GM19468 (cell line): ENCODE data around the gene TMEM131.
"Not testable (repeated sequence)": the region's sequence is repeated elsewhere in the genome, so short reads cannot be mapped to it uniquely, and the experiment has no call there.

Experiments
- ATAC-seq: cut with Tn5 transposase; IDR thresholded peaks from one replicate; pipeline ENCODE4 v1.9.1; 2021; ENCODE audit warnings: mild to moderate bottlenecking, moderate library complexity, moderate number of reproducible peaks; ENCODE audit not compliant: unreplicated experiment; ENCODE audit errors: extremely low read depth

TMEM131 gene

GRCh38 chr2:97963880-97964279, 31.9 kb downstream of the TMEM131 start:
- ATAC-seq = no peak

- peak; percentile 13 for ATAC-seq
Measured at GRCh38 chr2:97963079-97963406, 32.7 kb downstream of the TMEM131 start.

GRCh38 chr2:97961534-97961933, 34.2 kb downstream of the TMEM131 start:
- ATAC-seq = peak; percentile 16

GRCh38 chr2:97958184-97958583, 37.6 kb downstream of the TMEM131 start:
- ATAC-seq = no peak

GRCh38 chr2:97957432-97958183, 38.1 kb downstream of the TMEM131 start:
- ATAC-seq = no peak

- not testable (repeated sequence) for ATAC-seq
Measured at GRCh38 chr2:97956753-97957152, 39.0 kb downstream of the TMEM131 start.

- ATAC-seq = no peak
Measured at GRCh38 chr2:97953853-97954252, 41.9 kb downstream of the TMEM131 start.

- no peak for ATAC-seq
Measured at GRCh38 chr2:97952357-97952756, 43.4 kb downstream of the TMEM131 start.

GRCh38 chr2:97951155-97951680, 44.5 kb downstream of the TMEM131 start:
- ATAC-seq = no peak

GRCh38 chr2:97950329-97951154, 45.2 kb downstream of the TMEM131 start:
- no peak for ATAC-seq

- no peak for ATAC-seq
Measured at GRCh38 chr2:97948926-97949325, 46.8 kb downstream of the TMEM131 start.

GRCh38 chr2:97945791-97946190, 50.0 kb downstream of the TMEM131 start:
- ATAC-seq = no peak

GRCh38 chr2:97936881-97937280, 58.9 kb downstream of the TMEM131 start:
- ATAC-seq = no peak

- ATAC-seq = no peak
Measured at GRCh38 chr2:97936199-97936598, 59.5 kb downstream of the TMEM131 start.

GRCh38 chr2:97935719-97936161, 60.0 kb downstream of the TMEM131 start:
- ATAC-seq = no peak

GRCh38 chr2:97932975-97933662, 62.6 kb downstream of the TMEM131 start:
- no peak for ATAC-seq

GRCh38 chr2:97931858-97932225, 63.9 kb downstream of the TMEM131 start:
- no peak for ATAC-seq

- no peak for ATAC-seq
Measured at GRCh38 chr2:97931118-97931857, 64.5 kb downstream of the TMEM131 start.

- ATAC-seq = no peak
Measured at GRCh38 chr2:97928591-97928990, 67.2 kb downstream of the TMEM131 start.

- no peak for ATAC-seq
Measured at GRCh38 chr2:97926946-97927345, 68.8 kb downstream of the TMEM131 start.
